HEK293T (cell line): ENCODE measurements around the gene FCAMR.

ENCODE experiments used
- CTCF ChIA-PET: fragments of 350-600 bp; formaldehyde crosslinking; extraction: SDS; loops from one replicate; lab custom pipeline; 2021; ENCODE audit warnings: antibody characterized with exemption, inconsistent platforms; lab: Yijun Ruan, JAX
- POLR2A ChIA-PET: fragments of 350-600 bp; formaldehyde crosslinking; extraction: SDS; loops from one replicate; lab custom pipeline; 2020; ENCODE audit warnings: antibody characterized with exemption, inconsistent platforms; lab: Yijun Ruan, JAX
- DNase-seq: peaks from one replicate; pipeline ENCODE4 v3.0.0; 2012; ENCODE audit warnings: mixed read lengths; ENCODE audit errors: extremely low spot score
- ARNT ChIP-seq: fragments of 450-650 bp; IDR thresholded peaks from 2 replicates; pipeline ENCODE4 v1.6.1; 2017; ENCODE audit warnings: mild to moderate bottlenecking
- BHLHE40 ChIP-seq: fragments of 450-650 bp; IDR thresholded peaks from 2 replicates; pipeline ENCODE4 v1.6.1; 2016; ENCODE audit warnings: mild to moderate bottlenecking, moderate library complexity, borderline replicate concordance
- CTBP1 ChIP-seq: fragments of 450-650 bp; IDR thresholded peaks from 2 replicates; pipeline ENCODE4 v1.6.1; 2016; ENCODE audit warnings: borderline replicate concordance
- ELF4 ChIP-seq: fragments of 450-650 bp; IDR thresholded peaks from 2 replicates; pipeline ENCODE4 v1.6.1; 2017; ENCODE audit warnings: antibody characterized with exemption
- FOXA1 ChIP-seq: fragments of 450-650 bp; IDR thresholded peaks from 2 replicates; pipeline ENCODE4 v1.6.1; 2016; ENCODE audit warnings: mild to moderate bottlenecking
- FOXK2 ChIP-seq: fragments of 450-650 bp; IDR thresholded peaks from 2 replicates; pipeline ENCODE4 v1.6.1; 2016; ENCODE audit warnings: mild to moderate bottlenecking
- FOXM1 ChIP-seq: fragments of 450-650 bp; IDR thresholded peaks from 2 replicates; pipeline ENCODE4 v1.6.1; 2017; ENCODE audit warnings: mild to moderate bottlenecking, borderline replicate concordance
- HDGF ChIP-seq: fragments of 450-650 bp; IDR thresholded peaks from 2 replicates; pipeline ENCODE4 v1.6.1; 2017; ENCODE audit warnings: antibody characterized with exemption, borderline replicate concordance
- L3MBTL2 ChIP-seq: fragments of 450-650 bp; conservative IDR thresholded peaks from 2 replicates; pipeline ENCODE4 v1.6.1; 2016; ENCODE audit warnings: mild to moderate bottlenecking
- LEF1 ChIP-seq: fragments of 450-650 bp; IDR thresholded peaks from 2 replicates; pipeline ENCODE4 v1.6.1; 2017; ENCODE audit warnings: mild to moderate bottlenecking, borderline replicate concordance
- NFRKB ChIP-seq: fragments of 450-650 bp; IDR thresholded peaks from 2 replicates; pipeline ENCODE4 v1.6.1; 2016; ENCODE audit warnings: mild to moderate bottlenecking, moderate library complexity
- SP1 ChIP-seq: fragments of 450-650 bp; IDR thresholded peaks from 2 replicates; pipeline ENCODE4 v1.6.1; 2017
- SUZ12 ChIP-seq: fragments of 450-650 bp; IDR thresholded peaks from 2 replicates; pipeline ENCODE4 v1.6.1; 2016; ENCODE audit warnings: mild to moderate bottlenecking
- TARDBP ChIP-seq: fragments of 450-650 bp; IDR thresholded peaks from 2 replicates; pipeline ENCODE4 v1.6.1; 2016
- ZNF384 ChIP-seq: fragments of 450-650 bp; IDR thresholded peaks from 2 replicates; pipeline ENCODE4 v1.6.1; 2016
- TF ChIP-seq, protein P1 (sequence below): fragments of 450-650 bp; IDR thresholded peaks from 2 replicates; pipeline ENCODE4 v1.6.1; 2016

FCAMR gene

DNA sequence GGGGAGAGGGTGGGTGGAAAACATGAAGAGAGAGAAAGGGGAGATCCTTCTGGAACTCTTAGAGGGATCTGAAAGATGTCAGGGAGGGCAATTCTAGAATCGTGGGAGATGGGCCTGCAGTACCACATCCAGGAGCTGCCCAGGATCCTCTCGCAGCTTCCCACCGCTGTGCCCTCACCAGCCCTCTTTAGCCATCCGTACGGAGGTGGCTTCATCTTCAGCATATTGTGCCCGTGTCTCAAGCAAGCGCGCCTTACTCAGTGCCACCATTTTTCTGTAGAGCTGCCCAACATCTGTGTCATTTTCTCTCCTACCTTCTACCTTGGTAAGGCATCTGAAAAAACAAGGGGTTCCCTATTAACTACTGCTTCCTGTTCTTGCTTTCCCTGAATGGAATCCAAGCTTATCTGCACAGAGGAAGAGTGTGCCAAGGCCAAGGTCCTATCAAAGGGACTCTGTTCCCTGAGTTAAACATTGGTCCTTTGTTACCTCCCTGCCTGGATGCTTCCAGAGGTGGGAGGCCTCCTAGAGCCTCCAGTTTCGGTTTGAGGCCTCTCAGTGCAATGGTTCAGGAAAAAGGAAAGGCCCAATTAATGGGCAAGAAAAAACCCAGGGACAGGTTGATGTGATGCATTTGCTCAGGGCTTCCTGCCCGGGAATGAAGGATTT lies 39.1 kb upstream of the FCAMR start:
- CTCF ChIA-PET, result no interaction called here
- no peak for DNase-seq
- no peak for TF ChIP-seq HDGF
- POLR2A ChIA-PET, result interaction anchor here (1.2 kb wide), 1 partner anchor 43 kb away, joined by 4 read pairs; the partner anchor contains the start of gene PFKFB2

- CTCF ChIA-PET, result no interaction called here
- no peak for DNase-seq
- POLR2A ChIA-PET, result no interaction called here
Measured at GRCh38 chr1:207007352-207008033, 37.2 kb upstream of the FCAMR start.

DNA sequence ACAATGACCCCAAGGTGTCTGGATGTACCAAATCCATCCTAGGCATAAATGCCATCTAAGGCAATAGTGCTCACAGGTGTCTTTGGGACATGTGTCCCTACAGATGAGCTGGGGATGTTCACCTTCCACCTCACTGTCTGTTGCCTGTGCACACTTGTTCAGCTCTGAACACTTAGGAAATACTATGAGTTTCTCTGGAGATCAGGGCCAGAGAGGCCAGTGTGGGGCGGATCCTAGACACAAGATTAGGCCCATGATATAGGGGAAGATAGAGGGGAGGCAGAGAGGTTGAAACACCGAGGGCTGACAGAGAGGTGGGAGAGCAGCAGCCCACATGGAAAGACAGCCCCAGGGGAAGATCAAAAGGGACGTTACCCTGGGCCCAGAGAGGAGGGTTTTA lies 36.7 kb upstream of the FCAMR start:
- POLR2A ChIA-PET, result no interaction called here
- CTCF ChIA-PET, result interaction anchor here (0.6 kb wide), 1 partner anchor 791 kb away, joined by 3 read pairs; no protein-coding TSS in a partner anchor
- no peak for TF ChIP-seq BHLHE40
- no peak for TF ChIP-seq ARNT
- TF ChIP-seq FOXM1, result no peak
- no peak for TF ChIP-seq TARDBP
- no peak for TF ChIP-seq ZNF384
- TF ChIP-seq LEF1, result no peak
- TF ChIP-seq SP1, result no peak
- no peak for TF ChIP-seq FOXA1
- no peak for TF ChIP-seq SUZ12
- TF ChIP-seq NFRKB, result no peak
- no peak for TF ChIP-seq ELF4
- no peak for TF ChIP-seq HDGF
- TF ChIP-seq FOXK2, result no peak
- TF ChIP-seq CTBP1, result no peak
- TF ChIP-seq, protein P1, sequence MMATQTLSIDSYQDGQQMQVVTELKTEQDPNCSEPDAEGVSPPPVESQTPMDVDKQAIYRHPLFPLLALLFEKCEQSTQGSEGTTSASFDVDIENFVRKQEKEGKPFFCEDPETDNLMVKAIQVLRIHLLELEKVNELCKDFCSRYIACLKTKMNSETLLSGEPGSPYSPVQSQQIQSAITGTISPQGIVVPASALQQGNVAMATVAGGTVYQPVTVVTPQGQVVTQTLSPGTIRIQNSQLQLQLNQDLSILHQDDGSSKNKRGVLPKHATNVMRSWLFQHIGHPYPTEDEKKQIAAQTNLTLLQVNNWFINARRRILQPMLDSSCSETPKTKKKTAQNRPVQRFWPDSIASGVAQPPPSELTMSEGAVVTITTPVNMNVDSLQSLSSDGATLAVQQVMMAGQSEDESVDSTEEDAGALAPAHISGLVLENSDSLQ, result no peak
- no peak for TF ChIP-seq L3MBTL2
- DNase-seq, result no peak

More at GRCh38 chr1:207007352-207008033, 37.2 kb upstream of the FCAMR start:
- TF ChIP-seq FOXA1 (no peak), SP1 (no peak), ARNT (no peak), L3MBTL2 (no peak), LEF1 (no peak), CTBP1 (no peak), HDGF (no peak), NFRKB (no peak), SUZ12 (no peak), FOXM1 (no peak), ELF4 (no peak), BHLHE40 (no peak), FOXK2 (no peak), ZNF384 (no peak), TARDBP (no peak)
- TF ChIP-seq, protein P1, result no peak

GRCh38 chr1:207006083-207006482 lies 35.8 kb upstream of the FCAMR start:
- ChIA-PET POLR2A (no interaction called here), CTCF (interaction anchor here (0.7 to 0.8 kb wide), 2 partner anchors 16 to 93 kb away, joined by 3 read pairs; no protein-coding TSS in a partner anchor)
- DNase-seq, result no peak
- TF ChIP-seq ZNF384 (no peak), FOXA1 (no peak), CTBP1 (no peak), L3MBTL2 (no peak), TARDBP (no peak), FOXK2 (no peak), NFRKB (no peak), FOXM1 (no peak), BHLHE40 (no peak), ARNT (no peak)
- TF ChIP-seq, protein P1, result no peak

DNA sequence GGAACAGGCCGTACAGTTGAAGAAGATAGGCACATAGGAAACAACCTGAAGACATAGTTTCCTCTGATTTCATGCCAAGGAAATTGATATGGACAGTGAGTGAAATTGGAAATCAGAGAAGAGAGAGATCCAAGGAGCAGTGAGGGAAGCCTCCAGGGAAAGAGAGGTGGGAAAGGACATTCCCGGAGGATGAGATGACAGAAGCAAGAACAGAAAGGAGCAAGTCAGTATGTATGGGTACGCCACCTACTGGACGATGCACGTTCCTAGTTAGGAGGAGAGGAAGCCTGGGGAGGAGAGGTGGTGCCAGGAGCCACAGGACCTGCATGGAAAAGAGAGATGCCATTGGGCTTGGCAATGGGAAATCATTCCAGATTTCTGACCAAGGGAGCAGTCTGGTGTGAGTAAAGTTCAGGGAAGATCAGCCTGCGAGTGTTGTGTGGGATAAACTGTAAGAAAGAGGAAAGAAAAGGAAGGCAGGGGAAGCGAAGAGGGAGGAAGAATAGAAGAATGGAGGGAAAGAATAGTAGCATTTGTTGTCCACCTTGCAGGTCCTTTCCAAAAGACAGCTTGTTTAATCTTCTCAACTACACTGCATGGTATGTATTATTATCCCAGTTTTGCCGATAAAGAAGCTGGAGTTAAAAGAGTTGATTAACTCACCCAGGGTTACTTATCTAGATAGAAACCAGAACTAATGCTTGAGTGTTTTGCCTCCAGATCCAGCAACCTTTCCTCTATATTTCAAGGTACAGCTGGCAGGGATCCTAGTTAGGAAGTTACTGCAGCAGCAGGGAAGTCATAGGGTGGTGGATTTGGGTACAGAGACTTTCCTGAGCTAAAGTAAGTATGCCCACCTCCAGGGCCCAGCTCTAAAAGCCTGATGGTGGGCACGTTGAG lies 34.9 kb upstream of the FCAMR start:
- TF ChIP-seq SUZ12 (no peak), FOXK2 (no peak), LEF1 (no peak), HDGF (no peak), FOXM1 (no peak), ELF4 (no peak), ARNT (no peak), NFRKB (no peak), CTBP1 (no peak), BHLHE40 (no peak), SP1 (no peak), TARDBP (no peak), L3MBTL2 (no peak), FOXA1 (no peak)
- TF ChIP-seq, protein P1, result no peak
- POLR2A ChIA-PET, result no interaction called here
- DNase-seq, result peak; percentile 80
- CTCF ChIA-PET, result interaction anchor here (0.7 to 1.5 kb wide), 4 partner anchors 14 to 92 kb away, joined by 3 to 6 read pairs (median 4); no protein-coding TSS in a partner anchor
